ENCODE results near the gene PFDN4.
A peak's percentile ranks its signal among the peaks of the same experiment; 100 is the strongest.

PFDN4 gene

DNA sequence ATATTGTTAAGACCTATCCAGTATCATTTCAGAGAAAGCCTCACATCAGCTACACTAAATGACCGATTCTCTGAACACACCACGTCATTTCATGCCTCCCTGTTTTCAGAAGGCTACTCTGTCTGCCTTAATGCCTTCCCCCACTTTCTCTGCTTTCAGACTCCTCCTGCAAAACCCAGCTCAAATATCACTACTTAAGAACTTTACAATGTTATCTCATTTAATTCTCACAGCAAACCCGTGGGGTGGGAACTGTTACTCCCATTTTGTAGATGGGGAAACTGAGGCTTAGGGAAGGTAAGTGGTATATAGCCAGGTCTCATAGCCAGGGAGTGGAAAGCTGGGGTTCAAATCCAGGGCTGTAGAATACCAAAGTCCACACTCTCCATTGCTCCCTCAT is 36.9 kb upstream of the PFDN4 start (continued):
- no peak for TF ChIP-seq ZNF565 (CRISPR knock-in tag; conservative IDR thresholded peaks at IDR 0.05; ENCODE audit: low read depth)

DNA sequence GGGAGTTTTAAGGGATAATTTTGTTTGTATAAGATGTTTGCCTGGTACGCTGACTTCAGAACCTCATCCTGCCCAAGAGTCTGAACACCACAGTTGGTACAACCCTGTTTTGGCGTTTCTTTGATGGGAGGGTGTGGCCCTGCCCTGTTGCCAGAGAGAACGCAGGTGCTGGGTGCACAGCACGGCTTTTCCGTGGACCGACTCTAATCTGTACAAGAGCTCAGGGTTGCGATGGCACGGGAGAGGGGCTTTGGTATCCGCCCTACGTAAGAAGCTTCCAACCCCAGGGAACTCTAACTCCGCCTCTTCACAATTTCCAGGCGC is 35.4 kb upstream of the PFDN4 start:
- no peak for ATAC-seq
- TF ChIP-seq BACH2 (CRISPR knock-in tag; IDR thresholded peaks at IDR 0.05; ENCODE audit: borderline replicate concordance) (no peak), SNAI2 (CRISPR knock-in tag; IDR thresholded peaks at IDR 0.05) (no peak), ISL1 (CRISPR knock-in tag; IDR thresholded peaks at IDR 0.05) (no peak), ZNF565 (CRISPR knock-in tag; conservative IDR thresholded peaks at IDR 0.05; ENCODE audit: low read depth) (no peak), ZNF8 (CRISPR knock-in tag; IDR thresholded peaks at IDR 0.05) (no peak), RARB (CRISPR knock-in tag; IDR thresholded peaks at IDR 0.05) (no peak), ESRRG (CRISPR knock-in tag; IDR thresholded peaks at IDR 0.05) (no peak), TCF4 (CRISPR knock-in tag; IDR thresholded peaks at IDR 0.05; ENCODE audit: borderline replicate concordance) (no peak), ZFP3 (CRISPR knock-in tag; IDR thresholded peaks at IDR 0.05) (no peak), ZC3H10 (CRISPR knock-in tag; IDR thresholded peaks at IDR 0.05) (no peak), ARNTL (CRISPR knock-in tag; IDR thresholded peaks at IDR 0.05; ENCODE audit: borderline replicate concordance, low read depth) (no peak)
- TF ChIP-seq, protein P1, sequence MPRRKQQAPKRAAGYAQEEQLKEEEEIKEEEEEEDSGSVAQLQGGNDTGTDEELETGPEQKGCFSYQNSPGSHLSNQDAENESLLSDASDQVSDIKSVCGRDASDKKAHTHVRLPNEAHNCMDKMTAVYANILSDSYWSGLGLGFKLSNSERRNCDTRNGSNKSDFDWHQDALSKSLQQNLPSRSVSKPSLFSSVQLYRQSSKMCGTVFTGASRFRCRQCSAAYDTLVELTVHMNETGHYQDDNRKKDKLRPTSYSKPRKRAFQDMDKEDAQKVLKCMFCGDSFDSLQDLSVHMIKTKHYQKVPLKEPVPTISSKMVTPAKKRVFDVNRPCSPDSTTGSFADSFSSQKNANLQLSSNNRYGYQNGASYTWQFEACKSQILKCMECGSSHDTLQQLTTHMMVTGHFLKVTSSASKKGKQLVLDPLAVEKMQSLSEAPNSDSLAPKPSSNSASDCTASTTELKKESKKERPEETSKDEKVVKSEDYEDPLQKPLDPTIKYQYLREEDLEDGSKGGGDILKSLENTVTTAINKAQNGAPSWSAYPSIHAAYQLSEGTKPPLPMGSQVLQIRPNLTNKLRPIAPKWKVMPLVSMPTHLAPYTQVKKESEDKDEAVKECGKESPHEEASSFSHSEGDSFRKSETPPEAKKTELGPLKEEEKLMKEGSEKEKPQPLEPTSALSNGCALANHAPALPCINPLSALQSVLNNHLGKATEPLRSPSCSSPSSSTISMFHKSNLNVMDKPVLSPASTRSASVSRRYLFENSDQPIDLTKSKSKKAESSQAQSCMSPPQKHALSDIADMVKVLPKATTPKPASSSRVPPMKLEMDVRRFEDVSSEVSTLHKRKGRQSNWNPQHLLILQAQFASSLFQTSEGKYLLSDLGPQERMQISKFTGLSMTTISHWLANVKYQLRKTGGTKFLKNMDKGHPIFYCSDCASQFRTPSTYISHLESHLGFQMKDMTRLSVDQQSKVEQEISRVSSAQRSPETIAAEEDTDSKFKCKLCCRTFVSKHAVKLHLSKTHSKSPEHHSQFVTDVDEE (CRISPR knock-in tag; IDR thresholded peaks at IDR 0.05), result no peak
- TF ChIP-seq, protein P2, sequence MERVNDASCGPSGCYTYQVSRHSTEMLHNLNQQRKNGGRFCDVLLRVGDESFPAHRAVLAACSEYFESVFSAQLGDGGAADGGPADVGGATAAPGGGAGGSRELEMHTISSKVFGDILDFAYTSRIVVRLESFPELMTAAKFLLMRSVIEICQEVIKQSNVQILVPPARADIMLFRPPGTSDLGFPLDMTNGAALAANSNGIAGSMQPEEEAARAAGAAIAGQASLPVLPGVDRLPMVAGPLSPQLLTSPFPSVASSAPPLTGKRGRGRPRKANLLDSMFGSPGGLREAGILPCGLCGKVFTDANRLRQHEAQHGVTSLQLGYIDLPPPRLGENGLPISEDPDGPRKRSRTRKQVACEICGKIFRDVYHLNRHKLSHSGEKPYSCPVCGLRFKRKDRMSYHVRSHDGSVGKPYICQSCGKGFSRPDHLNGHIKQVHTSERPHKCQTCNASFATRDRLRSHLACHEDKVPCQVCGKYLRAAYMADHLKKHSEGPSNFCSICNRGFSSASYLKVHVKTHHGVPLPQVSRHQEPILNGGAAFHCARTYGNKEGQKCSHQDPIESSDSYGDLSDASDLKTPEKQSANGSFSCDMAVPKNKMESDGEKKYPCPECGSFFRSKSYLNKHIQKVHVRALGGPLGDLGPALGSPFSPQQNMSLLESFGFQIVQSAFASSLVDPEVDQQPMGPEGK (CRISPR knock-in tag; IDR thresholded peaks at IDR 0.05; ENCODE audit: borderline replicate concordance), result no peak
- TF ChIP-seq, protein P3, sequence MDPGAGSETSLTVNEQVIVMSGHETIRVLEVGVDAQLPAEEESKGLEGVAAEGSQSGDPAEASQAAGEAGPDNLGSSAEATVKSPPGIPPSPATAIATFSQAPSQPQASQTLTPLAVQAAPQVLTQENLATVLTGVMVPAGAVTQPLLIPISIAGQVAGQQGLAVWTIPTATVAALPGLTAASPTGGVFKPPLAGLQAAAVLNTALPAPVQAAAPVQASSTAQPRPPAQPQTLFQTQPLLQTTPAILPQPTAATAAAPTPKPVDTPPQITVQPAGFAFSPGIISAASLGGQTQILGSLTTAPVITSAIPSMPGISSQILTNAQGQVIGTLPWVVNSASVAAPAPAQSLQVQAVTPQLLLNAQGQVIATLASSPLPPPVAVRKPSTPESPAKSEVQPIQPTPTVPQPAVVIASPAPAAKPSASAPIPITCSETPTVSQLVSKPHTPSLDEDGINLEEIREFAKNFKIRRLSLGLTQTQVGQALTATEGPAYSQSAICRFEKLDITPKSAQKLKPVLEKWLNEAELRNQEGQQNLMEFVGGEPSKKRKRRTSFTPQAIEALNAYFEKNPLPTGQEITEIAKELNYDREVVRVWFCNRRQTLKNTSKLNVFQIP (CRISPR knock-in tag; IDR thresholded peaks at IDR 0.05; ENCODE audit: borderline replicate concordance, low read depth), result no peak
- TF ChIP-seq, protein P4, sequence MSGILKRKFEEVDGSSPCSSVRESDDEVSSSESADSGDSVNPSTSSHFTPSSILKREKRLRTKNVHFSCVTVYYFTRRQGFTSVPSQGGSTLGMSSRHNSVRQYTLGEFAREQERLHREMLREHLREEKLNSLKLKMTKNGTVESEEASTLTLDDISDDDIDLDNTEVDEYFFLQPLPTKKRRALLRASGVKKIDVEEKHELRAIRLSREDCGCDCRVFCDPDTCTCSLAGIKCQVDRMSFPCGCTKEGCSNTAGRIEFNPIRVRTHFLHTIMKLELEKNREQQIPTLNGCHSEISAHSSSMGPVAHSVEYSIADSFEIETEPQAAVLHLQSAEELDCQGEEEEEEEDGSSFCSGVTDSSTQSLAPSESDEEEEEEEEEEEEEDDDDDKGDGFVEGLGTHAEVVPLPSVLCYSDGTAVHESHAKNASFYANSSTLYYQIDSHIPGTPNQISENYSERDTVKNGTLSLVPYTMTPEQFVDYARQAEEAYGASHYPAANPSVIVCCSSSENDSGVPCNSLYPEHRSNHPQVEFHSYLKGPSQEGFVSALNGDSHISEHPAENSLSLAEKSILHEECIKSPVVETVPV (CRISPR knock-in tag; IDR thresholded peaks at IDR 0.05), result no peak

DNA sequence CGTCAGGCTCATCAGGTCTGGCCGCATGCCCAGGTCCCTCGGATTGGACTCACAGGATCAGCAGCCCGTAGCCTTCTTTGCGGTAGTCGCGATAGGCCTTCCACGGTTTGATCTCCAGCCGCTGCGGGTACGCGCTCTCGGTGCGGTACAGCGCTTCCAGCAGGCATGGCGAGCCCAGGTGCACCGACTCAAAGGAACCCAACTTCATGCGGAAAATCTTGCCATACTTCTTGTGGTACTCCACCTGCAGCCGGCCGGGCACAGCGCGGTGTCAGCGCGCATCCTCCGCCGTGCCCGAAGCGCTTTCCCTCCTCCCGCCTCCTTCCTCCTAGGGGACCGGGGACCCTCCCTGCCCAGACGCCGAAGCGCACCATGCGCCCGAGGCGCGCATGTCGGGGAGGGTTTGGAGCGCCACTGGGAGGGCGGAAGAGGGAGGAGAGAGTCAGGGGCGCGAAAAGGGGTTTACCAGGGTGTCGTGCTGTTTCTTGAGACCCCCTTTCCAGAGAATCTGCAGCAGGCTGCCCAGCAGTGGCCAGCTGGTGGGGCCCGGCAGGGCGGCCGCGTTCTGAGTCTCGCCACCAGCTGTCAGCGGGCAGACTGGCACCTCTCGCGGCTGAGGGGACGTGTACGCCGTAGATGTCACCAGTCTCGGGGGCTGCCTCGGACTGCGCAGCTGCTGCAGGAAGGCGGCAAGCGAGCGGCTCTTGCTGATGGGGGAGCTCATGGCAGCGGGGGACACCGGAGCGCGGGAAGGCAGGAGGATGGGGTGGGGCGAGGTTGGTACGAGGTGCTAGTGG is 34.8 kb upstream of the PFDN4 start:
- TF ChIP-seq ARNTL (CRISPR knock-in tag; IDR thresholded peaks at IDR 0.05; ENCODE audit: borderline replicate concordance, low read depth), result no peak
- TF ChIP-seq, protein P3 (CRISPR knock-in tag; IDR thresholded peaks at IDR 0.05; ENCODE audit: borderline replicate concordance, low read depth), result no peak
- no peak for TF ChIP-seq ZC3H10 (CRISPR knock-in tag; IDR thresholded peaks at IDR 0.05)
- TF ChIP-seq ESRRG (CRISPR knock-in tag; IDR thresholded peaks at IDR 0.05), result no peak
- no peak for TF ChIP-seq SNAI2 (CRISPR knock-in tag; IDR thresholded peaks at IDR 0.05)
- TF ChIP-seq ZFP3 (CRISPR knock-in tag; IDR thresholded peaks at IDR 0.05), result no peak

DNA sequence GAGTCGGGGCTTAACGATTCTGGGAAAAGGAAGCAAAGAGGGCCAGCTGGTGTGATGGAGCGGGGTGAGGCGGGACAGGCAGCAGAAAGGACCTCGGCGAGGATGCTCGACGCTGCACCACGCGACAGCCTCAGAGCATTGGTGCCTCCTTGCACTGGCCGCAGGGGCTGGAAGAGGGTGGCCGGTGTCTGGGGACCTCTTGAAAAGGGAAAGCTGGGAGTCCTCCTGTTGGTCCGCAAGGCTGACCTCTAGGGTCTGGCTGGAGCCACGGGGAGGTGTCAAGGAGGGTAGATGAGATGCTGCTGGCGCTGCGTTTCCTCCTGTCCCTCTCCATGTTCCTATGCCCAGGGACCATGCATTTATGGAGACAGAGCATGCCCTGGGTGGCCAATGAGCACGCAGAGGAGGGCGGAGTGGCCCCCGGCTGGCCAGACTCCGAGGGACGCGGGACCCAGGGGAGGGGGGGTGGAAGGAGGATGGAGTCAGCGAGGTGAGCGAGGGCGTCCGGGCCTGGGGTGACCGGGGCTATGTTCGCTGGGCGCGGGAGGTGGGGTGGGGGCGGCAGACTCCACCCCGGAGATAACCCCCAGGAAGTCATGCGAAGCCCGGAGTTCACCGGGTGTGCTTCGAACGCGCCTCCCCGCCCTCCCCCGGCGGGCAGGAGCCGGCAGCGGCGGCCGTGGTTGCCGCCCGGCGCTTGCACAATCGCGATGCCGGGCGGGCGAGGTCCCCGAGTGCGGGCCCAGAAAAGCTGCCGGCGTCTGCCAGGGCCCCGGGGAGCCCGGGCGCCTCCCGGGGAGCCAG is 34.0 kb upstream of the PFDN4 start, which contains the start of gene CYP24A1:
Gene CYP24A1, minus strand, starts transcription at position 334 of the 804 bp plus-strand sequence. CDS start 407 bp downstream, outside the sequence.
- peak; percentile 48 for ATAC-seq
- no peak for TF ChIP-seq ZFP30 (CRISPR knock-in tag; IDR thresholded peaks at IDR 0.05)
- no peak for TF ChIP-seq TCF4 (CRISPR knock-in tag; IDR thresholded peaks at IDR 0.05; ENCODE audit: borderline replicate concordance)
- no peak for TF ChIP-seq OSR1 (CRISPR knock-in tag; IDR thresholded peaks at IDR 0.05)
- TF ChIP-seq, protein P1 (CRISPR knock-in tag; IDR thresholded peaks at IDR 0.05), result no peak
- TF ChIP-seq TOX (CRISPR knock-in tag; IDR thresholded peaks at IDR 0.05; ENCODE audit: borderline replicate concordance), result no peak
- TF ChIP-seq ZFP3 (CRISPR knock-in tag; IDR thresholded peaks at IDR 0.05), result no peak
- TF ChIP-seq ESRRG (CRISPR knock-in tag; IDR thresholded peaks at IDR 0.05), result no peak
- TF ChIP-seq, protein P2 (CRISPR knock-in tag; IDR thresholded peaks at IDR 0.05; ENCODE audit: borderline replicate concordance), result no peak
- no peak for TF ChIP-seq ISL1 (CRISPR knock-in tag; IDR thresholded peaks at IDR 0.05)

More for the DNA sequence above, 34.8 kb upstream of the PFDN4 start:
- peak; percentile 8 for ATAC-seq

Data from SK-N-SH treated with all-trans-retinoic acid at 6 μM for 48 hours (cell line).